Caco-2 (cell line): ENCODE results near the gene RGS19. TPM values are rescaled to one million over a fixed set of nuclear protein-coding genes. Genes with fewer than 3 reads are reported as not detected.

ENCODE experiments used
- BruUV-seq: library from RNA; stranded (reverse); fragments of 400-500 nt; replicated peaks from 2 replicates; lab custom pipeline; 2021; lab: Mats Ljungman, UMichigan
- CTCF ChIA-PET: fragments of 300-600 bp; sonication (Branson Sonifier 250); formaldehyde crosslinking; loops from one replicate; lab custom pipeline; 2022; ENCODE audit warnings: antibody characterized with exemption; lab: Charles Lee
- POLR2A ChIA-PET: fragments of 300-600 bp; sonication (Branson Sonifier 250); formaldehyde crosslinking; loops from one replicate; lab custom pipeline; 2022; ENCODE audit warnings: antibody characterized with exemption; lab: Charles Lee
- DNase-seq, 2 experiments: peaks; one replicate each; pipeline versions ENCODE4 v3.0.0 to v3.0.0-alpha.2; 2020 to 2022
- H3K27me3 ChIP-seq: replicated peaks from 2 replicates; pipeline ENCODE4 v1.6.0; 2011; ENCODE audit warnings: low read length; ENCODE audit not compliant: control insufficient read depth, insufficient read depth
- H3K36me3 ChIP-seq: 2 replicates; pipeline ENCODE4 v1.5.1; 2011; ENCODE audit warnings: low read length; ENCODE audit not compliant: control insufficient read depth, insufficient read depth
- H3K4me1 ChIP-seq: fragments of 250-450 bp; sonication (Bioruptor Pico); 2 replicates; pipeline ENCODE4 v1.5.1; 2020; ENCODE audit warnings: mild to moderate bottlenecking
- H3K4me3 ChIP-seq: 2 replicates; pipeline ENCODE4 v1.5.1; 2011; ENCODE audit warnings: low read depth, mild to moderate bottlenecking, control low read depth, low read length
- H3K9me3 ChIP-seq: fragments of 250-450 bp; sonication (Bioruptor Pico); 2 replicates; pipeline ENCODE4 v1.5.1; 2020; ENCODE audit warnings: mild to moderate bottlenecking, moderate library complexity
- H3K27ac Mint-ChIP-seq: one replicate; pipeline ENCODE4 v1.8.0; 2022; ENCODE audit warnings: mixed read lengths; ENCODE audit not compliant: unreplicated experiment
- H3K27me3 Mint-ChIP-seq: one replicate; pipeline ENCODE4 v1.8.0; 2022; ENCODE audit warnings: mixed read lengths; ENCODE audit not compliant: insufficient read depth, unreplicated experiment
- H3K36me3 Mint-ChIP-seq: one replicate; pipeline ENCODE4 v1.8.0; 2022; ENCODE audit warnings: mild to moderate bottlenecking, mixed read lengths; ENCODE audit not compliant: insufficient read depth, unreplicated experiment
- H3K4me1 Mint-ChIP-seq: one replicate; pipeline ENCODE4 v1.8.0; 2022; ENCODE audit warnings: low read depth, mixed read lengths; ENCODE audit not compliant: unreplicated experiment
- H3K4me3 Mint-ChIP-seq: one replicate; pipeline ENCODE4 v1.8.0; 2022; ENCODE audit warnings: mild to moderate bottlenecking, moderate library complexity, mixed read lengths; ENCODE audit not compliant: unreplicated experiment
- H3K9me3 Mint-ChIP-seq: one replicate; pipeline ENCODE4 v1.8.0; 2022; ENCODE audit warnings: mixed read lengths; ENCODE audit not compliant: unreplicated experiment
- intact Hi-C: fragments of 100-400 bp; cut with micrococcal nuclease; formaldehyde crosslinking; loops from one replicate; pipeline ENCODE4 v1.10.0; 2022; ENCODE audit not compliant: unreplicated experiment
- total RNA-seq: library from RNA; stranded (reverse); gene quantifications from 2 replicates; pipeline ENCODE4 v1.2.3, GENCODE V29; 2022
- TF ChIP-seq, protein P1 (sequence below), 2 experiments: fragments of 200-600 bp in 1 of 2; IDR thresholded peaks; 1 replicate in 1 of 2; 2 replicates in 1 of 2; pipeline versions ENCODE4 v1.5.1 to v1.8.0; 2011 to 2022; ENCODE audit warnings: antibody characterized with exemption in 1 of 2, control low read depth in 1 of 2, inconsistent platforms in 1 of 2, low read depth in 1 of 2, low read length in 1 of 2, mild to moderate bottlenecking in 1 of 2, moderate library complexity in 1 of 2; ENCODE audit not compliant: insufficient read depth in 1 of 2, severe bottlenecking in 1 of 2, unreplicated experiment in 1 of 2

The RGS19 gene
- total RNA-seq, 1 experiment from 2014 or later, result 29.3 TPM

DNA sequence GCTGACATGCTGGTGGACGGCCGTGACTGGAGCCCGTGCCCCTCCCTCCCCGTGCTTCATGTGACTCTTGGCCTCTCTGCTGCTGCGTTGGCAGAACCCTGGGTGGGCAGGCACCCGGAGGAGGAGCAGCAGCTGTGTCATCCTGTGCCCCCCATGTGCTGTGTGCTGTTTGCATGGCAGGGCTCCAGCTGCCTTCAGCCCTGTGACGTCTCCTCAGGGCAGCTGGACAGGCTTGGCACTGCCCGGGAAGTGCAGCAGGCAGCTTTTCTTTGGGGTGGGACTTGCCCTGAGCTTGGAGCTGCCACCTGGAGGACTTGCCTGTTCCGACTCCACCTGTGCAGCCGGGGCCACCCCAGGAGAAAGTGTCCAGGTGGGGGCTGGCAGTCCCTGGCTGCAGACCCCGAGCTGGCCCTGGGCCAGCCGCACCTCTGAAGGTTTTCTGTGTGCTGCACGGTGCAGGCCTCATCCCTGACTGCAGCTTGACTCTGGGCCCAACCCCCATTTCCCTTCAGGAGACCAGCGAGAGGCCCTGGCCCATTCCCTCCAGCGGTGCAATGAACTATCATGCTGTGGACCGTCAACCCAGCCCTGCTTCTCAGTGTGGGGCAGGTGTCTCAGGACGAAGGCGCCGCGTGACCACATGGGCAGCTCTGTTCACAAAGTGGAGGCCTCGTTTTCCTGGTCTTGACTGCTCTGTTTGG, 19.9 kb upstream of the RGS19 start:
- Histone ChIP-seq H3K4me1 (peaks cover 3% of the 10 kb centered on the region; the same call in 1 of the 2 replicates), H3K27me3 (peaks cover 4% of the 10 kb centered on the region; the same call in 1 of the 2 replicates), H3K9me3 (no peaks in the 10 kb centered on the region), H3K36me3 (no peaks in the 10 kb centered on the region), H3K4me3 (no peak overlapping the region)
- Mint-ChIP-seq H3K27me3 (peaks cover 12% of the 10 kb centered on the region), H3K27ac (no peak overlapping the region), H3K4me1 (no peaks in the 10 kb centered on the region), H3K4me3 (no peak overlapping the region), H3K36me3 (no peaks in the 10 kb centered on the region), H3K9me3 (peaks cover 14% of the 10 kb centered on the region)
- ChIA-PET POLR2A (no interaction called here), CTCF (interaction anchor here (0.7 to 1.3 kb wide), 2 partner anchors 15 kb away, joined by 3 to 5 read pairs; partner anchors contain the start of gene LKAAEAR1)
- DNase-seq, result no peak
- no TSS peak for BruUV-seq
- intact Hi-C loops, result no loop called here
- TF ChIP-seq, protein P1, sequence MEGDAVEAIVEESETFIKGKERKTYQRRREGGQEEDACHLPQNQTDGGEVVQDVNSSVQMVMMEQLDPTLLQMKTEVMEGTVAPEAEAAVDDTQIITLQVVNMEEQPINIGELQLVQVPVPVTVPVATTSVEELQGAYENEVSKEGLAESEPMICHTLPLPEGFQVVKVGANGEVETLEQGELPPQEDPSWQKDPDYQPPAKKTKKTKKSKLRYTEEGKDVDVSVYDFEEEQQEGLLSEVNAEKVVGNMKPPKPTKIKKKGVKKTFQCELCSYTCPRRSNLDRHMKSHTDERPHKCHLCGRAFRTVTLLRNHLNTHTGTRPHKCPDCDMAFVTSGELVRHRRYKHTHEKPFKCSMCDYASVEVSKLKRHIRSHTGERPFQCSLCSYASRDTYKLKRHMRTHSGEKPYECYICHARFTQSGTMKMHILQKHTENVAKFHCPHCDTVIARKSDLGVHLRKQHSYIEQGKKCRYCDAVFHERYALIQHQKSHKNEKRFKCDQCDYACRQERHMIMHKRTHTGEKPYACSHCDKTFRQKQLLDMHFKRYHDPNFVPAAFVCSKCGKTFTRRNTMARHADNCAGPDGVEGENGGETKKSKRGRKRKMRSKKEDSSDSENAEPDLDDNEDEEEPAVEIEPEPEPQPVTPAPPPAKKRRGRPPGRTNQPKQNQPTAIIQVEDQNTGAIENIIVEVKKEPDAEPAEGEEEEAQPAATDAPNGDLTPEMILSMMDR (IDR thresholded peaks at IDR 0.05; ENCODE audit: insufficient read depth in 1 of 2, low read depth in 1 of 2, low read length in 1 of 2, severe bottlenecking in 1 of 2, unreplicated experiment in 1 of 2), result no peak

DNA sequence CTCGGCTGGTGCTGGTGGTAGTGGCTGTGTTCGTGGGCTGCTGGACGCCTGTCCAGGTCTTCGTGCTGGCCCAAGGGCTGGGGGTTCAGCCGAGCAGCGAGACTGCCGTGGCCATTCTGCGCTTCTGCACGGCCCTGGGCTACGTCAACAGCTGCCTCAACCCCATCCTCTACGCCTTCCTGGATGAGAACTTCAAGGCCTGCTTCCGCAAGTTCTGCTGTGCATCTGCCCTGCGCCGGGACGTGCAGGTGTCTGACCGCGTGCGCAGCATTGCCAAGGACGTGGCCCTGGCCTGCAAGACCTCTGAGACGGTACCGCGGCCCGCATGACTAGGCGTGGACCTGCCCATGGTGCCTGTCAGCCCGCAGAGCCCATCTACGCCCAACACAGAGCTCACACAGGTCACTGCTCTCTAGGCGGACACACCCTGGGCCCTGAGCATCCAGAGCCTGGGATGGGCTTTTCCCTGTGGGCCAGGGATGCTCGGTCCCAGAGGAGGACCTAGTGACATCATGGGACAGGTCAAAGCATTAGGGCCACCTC, 19.2 kb upstream of the RGS19 start:
- TF ChIP-seq, protein P1 (IDR thresholded peaks at IDR 0.05; ENCODE audit: insufficient read depth in 1 of 2, low read depth in 1 of 2, low read length in 1 of 2, severe bottlenecking in 1 of 2, unreplicated experiment in 1 of 2), result no peak
- intact Hi-C loops, result no loop called here
- peaks cover 3% of the 10 kb centered on the region; the same call in 1 of the 2 replicates for H3K4me1 ChIP-seq
- POLR2A ChIA-PET, result no interaction called here
- Mint-ChIP-seq H3K27ac (no peak overlapping the region), H3K4me1 (no peaks in the 10 kb centered on the region), H3K4me3 (no peak overlapping the region), H3K9me3 (peaks cover 14% of the 10 kb centered on the region), H3K36me3 (no peaks in the 10 kb centered on the region), H3K27me3 (peaks cover 10% of the 10 kb centered on the region)
- no peak for DNase-seq
- peaks cover 4% of the 10 kb centered on the region; the same call in 1 of the 2 replicates for H3K27me3 ChIP-seq
- no peak overlapping the region for H3K4me3 ChIP-seq
- no peaks in the 10 kb centered on the region for H3K36me3 ChIP-seq
- H3K9me3 ChIP-seq, result no peaks in the 10 kb centered on the region
- BruUV-seq, result no TSS peak
- CTCF ChIA-PET, result interaction anchor here (1.3 kb wide), 1 partner anchor 15 kb away, joined by 5 read pairs; the partner anchor contains the start of gene LKAAEAR1

DNA sequence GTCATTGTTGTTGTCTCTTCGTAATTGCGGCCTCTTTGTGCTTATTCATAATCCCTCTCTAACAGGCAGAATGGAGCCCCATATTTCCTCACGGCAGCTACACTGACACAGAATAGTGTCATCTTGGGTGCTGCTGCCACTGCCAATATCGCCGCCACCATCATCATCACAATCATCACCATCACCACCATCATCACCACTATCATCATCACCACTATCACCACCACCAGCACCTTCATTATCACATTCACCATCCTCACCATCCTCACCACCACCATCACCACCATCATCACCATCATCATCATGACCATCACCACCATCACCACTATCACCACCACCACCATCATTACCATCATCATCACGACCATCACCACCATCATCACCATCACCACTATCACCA, 17.2 kb upstream of the RGS19 start:
- Mint-ChIP-seq H3K4me1 (peaks cover 6% of the 10 kb centered on the region), H3K27me3 (peaks cover 13% of the 10 kb centered on the region), H3K9me3 (peaks cover 14% of the 10 kb centered on the region), H3K36me3 (no peaks in the 10 kb centered on the region), H3K27ac (no peak overlapping the region), H3K4me3 (no peak overlapping the region)
- H3K36me3 ChIP-seq, result no peaks in the 10 kb centered on the region
- intact Hi-C loops, result no loop called here
- CTCF ChIA-PET, result interaction anchor here (0.8 kb wide), 1 partner anchor 13 kb away, joined by 4 read pairs; the partner anchor contains the start of gene LKAAEAR1
- no peaks in the 10 kb centered on the region for H3K9me3 ChIP-seq
- POLR2A ChIA-PET, result no interaction called here
- peaks cover 4% of the 10 kb centered on the region; the same call in 1 of the 2 replicates for H3K27me3 ChIP-seq
- H3K4me3 ChIP-seq, result no peak overlapping the region
- TF ChIP-seq, protein P1 (IDR thresholded peaks at IDR 0.05; ENCODE audit: insufficient read depth in 1 of 2, low read depth in 1 of 2, low read length in 1 of 2, severe bottlenecking in 1 of 2, unreplicated experiment in 1 of 2), result no peak
- no TSS peak for BruUV-seq
- DNase-seq, result no peak
- peaks cover 7% of the 10 kb centered on the region for H3K4me1 ChIP-seq
